Gastrocnemius medialis (tissue), 4 donors: ENCODE measurements around the gene CCL28. TPM values are rescaled to one million over a fixed set of nuclear protein-coding genes. Genes with fewer than 3 reads are reported as not detected.

Experiments
- ATAC-seq, 2 donors: fragments of 150-250 bp; one replicate each; pipeline ENCODE4 v1.9.1; 2016
- DNase-seq, 2 donors: peaks; one replicate each; pipeline ENCODE4 v3.0.0-alpha.2; 2019
- H3K27ac ChIP-seq, 4 donors: fragments of 200-600 bp; sonication (generic); 1 replicate in 1 of 4; 2 replicates in 3 of 4; pipeline ENCODE4 v1.5.1; 2016 to 2018; ENCODE audit warnings: mild to moderate bottlenecking in 2 of 4, moderate library complexity in 1 of 4
- H3K27me3 ChIP-seq, 3 donors: fragments of 200-600 bp; sonication (generic) in 2 of 3; 1 replicate in 1 of 3; 2 replicates in 2 of 3; pipeline versions ENCODE4 v1.5.1 to v1.6.0; 2016 to 2019; ENCODE audit warnings: mild to moderate bottlenecking in 1 of 3, moderate library complexity in 1 of 3
- H3K36me3 ChIP-seq, 2 donors: fragments of 200-600 bp; sonication (generic) in 1 of 2; one replicate each; pipeline ENCODE4 v1.5.1; 2017 to 2018
- H3K4me1 ChIP-seq, 2 donors: fragments of 200-600 bp; sonication (generic) in 1 of 2; one replicate each; pipeline ENCODE4 v1.5.1; 2016 to 2017; ENCODE audit warnings: mild to moderate bottlenecking in 2 of 2
- H3K4me3 ChIP-seq, 4 donors: fragments of 200-600 bp; sonication (generic) in 3 of 4; 1 replicate in 1 of 4; 2 replicates in 3 of 4; pipeline ENCODE4 v1.5.1; 2016 to 2019; ENCODE audit warnings: mild to moderate bottlenecking in 2 of 4
- H3K9me3 ChIP-seq, 3 donors: fragments of 200-600 bp; sonication (generic) in 2 of 3; 1 replicate in 1 of 3; 2 replicates in 2 of 3; pipeline ENCODE4 v1.5.1; 2016 to 2019
- POLR2A ChIP-seq, 2 donors: fragments of 450-650 bp; IDR thresholded peaks; one replicate each; pipeline ENCODE4 v1.6.1; 2017; ENCODE audit warnings: antibody characterized with exemption in 2 of 2, mild to moderate bottlenecking in 2 of 2, moderate library complexity in 2 of 2
- in situ Hi-C, 4 donors: fragments of 200-750 bp; cut with MboI; loops; one replicate each; pipeline versions ENCODE4 v1.15.0 to v1.8.0; 2017; ENCODE audit warnings: low sequenced_read_pairs in 4 of 4
- intact Hi-C: fragments of 100-400 bp; cut with DNase I; formaldehyde crosslinking; loops from one replicate; pipeline ENCODE4 v1.15.1; 2023; ENCODE audit warnings: low total_unique reads
- total RNA-seq, 4 donors: library from RNA; depleted of rRNA; stranded (reverse); fragments of >200 nt; gene quantifications; one replicate each; pipeline versions ENCODE4 v1.1.0 to v1.2.3, GENCODE V29; 2016
- TF ChIP-seq, protein P1 (sequence below), 5 experiments: fragments of 450-650 bp in 3 of 5; fragments of 200-600 bp in 2 of 5; sonication (generic) in 2 of 5; IDR thresholded peaks in 4 of 5; conservative IDR thresholded peaks in 1 of 5; 1 replicate in 4 of 5; 2 replicates in 1 of 5; pipeline ENCODE4 v1.5.1; 2016 to 2019; ENCODE audit warnings: antibody characterized with exemption in 5 of 5, mild to moderate bottlenecking in 3 of 5, moderate library complexity in 3 of 5

Gene CCL28
- total RNA-seq, 4 donors from 2014 or later = 0.16 to 0.25 (median 0.19) TPM; not detected in 1

DNA sequence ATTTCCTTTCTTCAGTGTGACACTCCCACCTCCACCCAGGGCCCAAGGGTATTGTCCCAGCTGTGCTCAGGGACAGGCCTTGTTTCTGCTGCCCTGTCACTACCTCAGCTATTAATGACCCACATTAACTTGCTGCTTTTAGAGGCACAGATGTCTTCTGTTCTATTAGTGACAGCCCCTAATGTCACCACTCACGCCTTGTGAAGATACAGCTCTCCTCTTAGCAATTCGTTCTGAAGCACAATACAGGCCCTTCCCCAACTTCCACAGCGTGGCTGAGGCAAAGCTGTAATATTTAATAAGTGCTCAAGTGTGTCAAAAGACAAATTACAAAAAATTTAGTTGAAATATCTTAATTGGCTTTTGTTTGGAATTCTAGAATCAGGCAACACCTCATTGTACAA is 54.3 kb downstream of the CCL28 start:
- Histone ChIP-seq H3K27me3 (no peaks in the 10 kb centered on the region), H3K4me3 (no peak overlapping the region), H3K27ac (no peak overlapping the region), H3K9me3 (peaks cover 0 to 8% (median 0%) of the 10 kb centered on the region in 3 donors), H3K36me3 (no peaks in the 10 kb centered on the region), H3K4me1 (no peaks in the 10 kb centered on the region)
- in situ Hi-C loops = no loop called here
- intact Hi-C loops = no loop called here
- DNase-seq (no peak), ATAC-seq (no peak)
- TF ChIP-seq, protein P1, sequence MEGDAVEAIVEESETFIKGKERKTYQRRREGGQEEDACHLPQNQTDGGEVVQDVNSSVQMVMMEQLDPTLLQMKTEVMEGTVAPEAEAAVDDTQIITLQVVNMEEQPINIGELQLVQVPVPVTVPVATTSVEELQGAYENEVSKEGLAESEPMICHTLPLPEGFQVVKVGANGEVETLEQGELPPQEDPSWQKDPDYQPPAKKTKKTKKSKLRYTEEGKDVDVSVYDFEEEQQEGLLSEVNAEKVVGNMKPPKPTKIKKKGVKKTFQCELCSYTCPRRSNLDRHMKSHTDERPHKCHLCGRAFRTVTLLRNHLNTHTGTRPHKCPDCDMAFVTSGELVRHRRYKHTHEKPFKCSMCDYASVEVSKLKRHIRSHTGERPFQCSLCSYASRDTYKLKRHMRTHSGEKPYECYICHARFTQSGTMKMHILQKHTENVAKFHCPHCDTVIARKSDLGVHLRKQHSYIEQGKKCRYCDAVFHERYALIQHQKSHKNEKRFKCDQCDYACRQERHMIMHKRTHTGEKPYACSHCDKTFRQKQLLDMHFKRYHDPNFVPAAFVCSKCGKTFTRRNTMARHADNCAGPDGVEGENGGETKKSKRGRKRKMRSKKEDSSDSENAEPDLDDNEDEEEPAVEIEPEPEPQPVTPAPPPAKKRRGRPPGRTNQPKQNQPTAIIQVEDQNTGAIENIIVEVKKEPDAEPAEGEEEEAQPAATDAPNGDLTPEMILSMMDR (IDR thresholded peaks at IDR 0.05 in 4 of 5, conservative IDR thresholded peaks at IDR 0.05 in 1 of 5) = no peak
- TF ChIP-seq POLR2A (IDR thresholded peaks at IDR 0.05) = no peak

DNA sequence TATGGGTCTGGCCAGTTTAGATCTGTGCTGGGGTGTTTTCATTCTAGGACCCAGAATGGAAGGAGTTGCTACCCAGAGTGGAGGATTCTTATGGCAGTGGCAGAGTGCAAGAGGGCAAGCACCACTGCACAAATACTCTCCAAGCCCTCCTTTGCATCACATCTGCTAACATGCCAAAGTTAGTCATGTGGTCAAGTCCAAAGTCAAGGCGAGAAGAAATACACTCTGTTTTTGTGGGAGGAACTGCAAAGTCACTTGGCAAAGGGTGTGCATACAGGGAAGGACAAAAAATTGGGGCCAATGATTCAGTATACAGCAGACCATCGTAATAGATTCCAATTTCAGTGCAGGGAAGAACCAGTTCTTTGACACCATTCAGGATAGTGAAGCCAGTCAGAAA is 55.1 kb downstream of the CCL28 start:
- ATAC-seq (no peak), DNase-seq (no peak)
- Histone ChIP-seq H3K36me3 (no peaks in the 10 kb centered on the region), H3K27me3 (no peaks in the 10 kb centered on the region), H3K4me1 (no peaks in the 10 kb centered on the region), H3K4me3 (no peak overlapping the region), H3K27ac (no peak overlapping the region), H3K9me3 (peaks cover 0 to 8% (median 0%) of the 10 kb centered on the region in 3 donors)
- TF ChIP-seq, protein P1 (IDR thresholded peaks at IDR 0.05 in 4 of 5, conservative IDR thresholded peaks at IDR 0.05 in 1 of 5) = no peak
- TF ChIP-seq POLR2A (IDR thresholded peaks at IDR 0.05) = no peak
- in situ Hi-C loops (no loop called here), intact Hi-C loops (no loop called here)

DNA sequence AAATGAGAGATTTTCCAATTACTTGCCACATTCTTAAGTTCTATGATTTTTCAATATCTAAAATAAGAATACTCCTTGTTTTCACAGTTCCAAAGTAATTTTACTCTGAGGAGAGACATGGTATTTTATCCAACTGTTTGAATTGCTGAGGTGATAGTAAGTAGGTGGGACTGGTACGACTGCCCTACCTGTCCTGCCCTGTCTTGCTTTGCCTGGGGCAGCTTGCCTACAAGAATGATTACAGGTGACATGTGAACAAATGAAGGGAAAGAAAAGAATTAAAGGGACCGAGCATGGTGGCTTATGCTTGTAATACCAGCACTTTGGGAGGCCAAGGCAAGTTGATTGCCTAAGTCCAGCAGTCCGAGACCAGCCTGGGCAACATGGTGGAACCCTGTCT is 57.4 kb downstream of the CCL28 start:
- in situ Hi-C loops (no loop called here), intact Hi-C loops (no loop called here)
- no peaks in the 10 kb centered on the region for H3K4me1 ChIP-seq
- DNase-seq (no peak), ATAC-seq (no peak)
- no peak overlapping the region for H3K4me3 ChIP-seq
- no peaks in the 10 kb centered on the region for H3K9me3 ChIP-seq
- no peak overlapping the region for H3K27ac ChIP-seq
- TF ChIP-seq POLR2A (IDR thresholded peaks at IDR 0.05) = no peak
- TF ChIP-seq, protein P1 (IDR thresholded peaks at IDR 0.05 in 4 of 5, conservative IDR thresholded peaks at IDR 0.05 in 1 of 5) = no peak
- no peaks in the 10 kb centered on the region for H3K27me3 ChIP-seq
- no peaks in the 10 kb centered on the region for H3K36me3 ChIP-seq

DNA sequence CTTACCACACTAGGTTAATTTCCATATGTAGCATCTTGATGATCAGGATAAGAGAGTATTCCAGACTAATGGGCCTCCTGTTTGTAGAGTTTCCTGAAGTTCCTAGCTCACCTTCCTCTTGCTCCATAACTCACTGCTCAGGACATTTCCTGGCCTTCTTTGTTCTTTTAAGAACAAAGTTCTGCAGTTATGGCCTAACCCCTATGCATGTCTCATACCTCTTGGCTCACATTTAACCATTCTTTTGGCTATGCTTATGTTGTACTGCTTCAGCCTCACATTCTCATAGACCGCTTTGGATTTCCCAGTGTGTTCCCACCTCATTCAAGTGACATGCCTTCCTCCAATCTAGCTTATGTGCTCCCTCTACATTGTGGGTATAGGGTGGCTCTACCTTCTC is 58.5 kb downstream of the CCL28 start:
- Histone ChIP-seq H3K27ac (no peak overlapping the region), H3K4me3 (no peak overlapping the region), H3K36me3 (no peaks in the 10 kb centered on the region), H3K9me3 (no peaks in the 10 kb centered on the region), H3K27me3 (no peaks in the 10 kb centered on the region), H3K4me1 (no peaks in the 10 kb centered on the region)
- TF ChIP-seq POLR2A (IDR thresholded peaks at IDR 0.05) = no peak
- TF ChIP-seq, protein P1 (IDR thresholded peaks at IDR 0.05 in 4 of 5, conservative IDR thresholded peaks at IDR 0.05 in 1 of 5) = no peak
- intact Hi-C loops = no loop called here
- in situ Hi-C loops = no loop called here
- DNase-seq (no peak), ATAC-seq (no peak)

DNA sequence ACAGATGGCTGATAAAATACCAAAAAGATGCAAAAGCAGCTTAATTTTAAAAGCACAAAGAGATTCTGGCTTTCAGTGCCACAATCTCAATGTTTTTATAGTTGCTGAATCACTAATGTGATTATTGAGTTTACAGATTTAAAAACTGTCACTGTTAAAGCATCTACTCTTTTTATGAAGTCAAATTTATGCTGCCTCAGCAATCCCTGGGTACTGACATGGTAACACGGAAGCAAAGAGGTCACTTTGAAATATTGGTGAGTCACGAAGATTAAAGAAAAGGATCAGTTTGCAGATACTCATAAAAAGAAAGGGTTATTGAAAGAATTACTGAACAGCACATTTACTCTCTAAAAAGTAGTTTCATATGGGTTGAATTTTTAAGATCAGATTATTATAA is 59.3 kb downstream of the CCL28 start:
- Histone ChIP-seq H3K9me3 (no peaks in the 10 kb centered on the region), H3K27me3 (no peaks in the 10 kb centered on the region), H3K4me3 (no peak overlapping the region), H3K36me3 (no peaks in the 10 kb centered on the region), H3K27ac (no peak overlapping the region), H3K4me1 (no peaks in the 10 kb centered on the region)
- TF ChIP-seq POLR2A (IDR thresholded peaks at IDR 0.05) = no peak
- TF ChIP-seq, protein P1 (IDR thresholded peaks at IDR 0.05 in 4 of 5, conservative IDR thresholded peaks at IDR 0.05 in 1 of 5) = no peak
- in situ Hi-C loops (no loop called here), intact Hi-C loops (no loop called here)
- ATAC-seq (no peak), DNase-seq (no peak)
